Transverse colon (tissue), 4 donors: ENCODE measurements around the gene SLC25A13. TPM values are rescaled to one million over a fixed set of nuclear protein-coding genes. Genes with fewer than 3 reads are reported as not detected.

Experiments used
- DNase-seq: peaks from one replicate; pipeline ENCODE4 v3.0.0-alpha.2; 2019
- H3K27ac ChIP-seq, 4 donors: fragments of 200-600 bp; sonication (generic); 2 replicates each; pipeline ENCODE4 v1.5.1; 2016 to 2018; ENCODE audit warnings: inconsistent platforms in 4 of 4
- H3K27me3 ChIP-seq: fragments of 200-600 bp; sonication (generic); 2 replicates; pipeline ENCODE4 v1.5.1; 2017; ENCODE audit warnings: inconsistent platforms
- H3K36me3 ChIP-seq, 4 donors: fragments of 200-600 bp; sonication (generic); 2 replicates each; pipeline ENCODE4 v1.5.1; 2017 to 2019; ENCODE audit warnings: inconsistent platforms in 4 of 4
- H3K4me1 ChIP-seq, 4 donors: fragments of 200-600 bp; sonication (generic); 2 replicates each; pipeline ENCODE4 v1.5.1; 2017 to 2020; ENCODE audit warnings: inconsistent platforms in 4 of 4
- H3K4me3 ChIP-seq, 4 donors: fragments of 200-600 bp; sonication (generic); 1 replicate in 1 of 4; 2 replicates in 3 of 4; pipeline versions ENCODE4 v1.5.1 to v1.6.1; 2017 to 2019; ENCODE audit warnings: inconsistent platforms in 4 of 4
- H3K9me3 ChIP-seq, 2 donors: fragments of 200-600 bp; sonication (generic); 2 replicates each; pipeline ENCODE4 v1.5.1; 2017 to 2019; ENCODE audit warnings: inconsistent platforms in 2 of 2
- EP300 ChIP-seq: sonication (generic); formaldehyde crosslinking; IDR thresholded peaks from one replicate; pipeline ENCODE4 v1.6.1; 2017; ENCODE audit warnings: antibody characterized with exemption, low read depth
- POLR2A ChIP-seq: fragments of 450-650 bp; IDR thresholded peaks from one replicate; pipeline ENCODE4 v1.6.1; 2016; ENCODE audit warnings: antibody characterized with exemption, mild to moderate bottlenecking, moderate library complexity
- POLR2AphosphoS5 ChIP-seq, 3 donors: sonication (generic); formaldehyde crosslinking; IDR thresholded peaks; one replicate each; pipeline ENCODE4 v1.6.1; 2016; ENCODE audit warnings: antibody characterized with exemption in 3 of 3
- WGBS, 2 donors: methylation state at CpG; one replicate each; pipeline ENCODE4 v1.1.5; 2018; ENCODE audit warnings: low coverage in 1 of 2; 5-methylcytosine and 5-hydroxymethylcytosine counted together
- in situ Hi-C, 4 donors: fragments of 200-750 bp; cut with MboI; loops; one replicate each; pipeline versions ENCODE4 v1.15.0 to v1.15.1; 2017; ENCODE audit warnings: low sequenced_read_pairs in 3 of 4, low pct_ligation_motif_present in 1 of 4, low pct_unique_long_range_greater_than_20kb in 1 of 4
- intact Hi-C: fragments of 100-400 bp; cut with DNase I; formaldehyde crosslinking; loops from one replicate; pipeline ENCODE4 v1.15.1; 2023; ENCODE audit warnings: low total_unique reads
- total RNA-seq, 4 donors: library from RNA; depleted of rRNA; stranded (reverse); fragments of >200 nt; gene quantifications; one replicate each; pipeline ENCODE4 v1.1.0, GENCODE V29; 2016
- TF ChIP-seq, protein P1 (sequence below), 5 experiments: fragments of 200-600 bp in 3 of 5; fragments of 450-650 bp in 2 of 5; sonication (generic) in 3 of 5; IDR thresholded peaks; 1 replicate in 2 of 5; 2 replicates in 3 of 5; pipeline ENCODE4 v1.5.1; 2016 to 2017; ENCODE audit warnings: antibody characterized with exemption in 5 of 5, inconsistent platforms in 3 of 5, mild to moderate bottlenecking in 2 of 5, moderate library complexity in 1 of 5

The SLC25A13 gene
- total RNA-seq, 4 donors from 2014 or later: 7.8 to 68.9 (median 59.6) TPM

DNA sequence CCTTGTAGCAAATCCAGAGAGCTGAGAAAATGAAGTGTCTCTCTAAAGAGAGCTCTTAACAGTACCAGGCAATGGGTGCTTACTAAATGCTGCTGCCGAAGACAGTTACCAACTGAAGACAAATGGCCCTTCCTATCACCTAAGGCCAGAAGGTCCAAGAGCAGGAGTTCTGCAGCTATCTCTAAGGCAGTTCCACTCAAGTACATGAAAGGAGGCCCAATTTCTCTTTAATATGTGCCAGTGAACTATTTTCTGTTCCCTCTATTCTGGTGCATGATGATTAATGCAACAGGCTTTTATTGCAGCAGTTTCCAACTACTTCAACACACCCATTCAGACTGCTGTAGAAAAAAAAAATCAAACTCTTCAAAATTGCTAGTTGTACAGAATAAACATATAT is 122.5 kb downstream of the SLC25A13 start:
- H3K27ac ChIP-seq: no peak overlapping the region
- H3K4me1 ChIP-seq: peaks cover 0 to 3% (median 0%) of the 10 kb centered on the region in 4 donors
- no peak for DNase-seq
- in situ Hi-C loops (no loop called here), intact Hi-C loops (no loop called here)
- no peak overlapping the region for H3K4me3 ChIP-seq
- H3K9me3 ChIP-seq: no peaks in the 10 kb centered on the region
- H3K36me3 ChIP-seq: no peaks in the 10 kb centered on the region
- H3K27me3 ChIP-seq: no peaks in the 10 kb centered on the region
- WGBS, 2 donors: 100% methylated on average over 1 of the region's 1 CpG
- TF ChIP-seq POLR2A (no peak), POLR2AphosphoS5 (IDR thresholded peaks at IDR 0.05) (no peak), EP300 (no peak)
- TF ChIP-seq, protein P1, sequence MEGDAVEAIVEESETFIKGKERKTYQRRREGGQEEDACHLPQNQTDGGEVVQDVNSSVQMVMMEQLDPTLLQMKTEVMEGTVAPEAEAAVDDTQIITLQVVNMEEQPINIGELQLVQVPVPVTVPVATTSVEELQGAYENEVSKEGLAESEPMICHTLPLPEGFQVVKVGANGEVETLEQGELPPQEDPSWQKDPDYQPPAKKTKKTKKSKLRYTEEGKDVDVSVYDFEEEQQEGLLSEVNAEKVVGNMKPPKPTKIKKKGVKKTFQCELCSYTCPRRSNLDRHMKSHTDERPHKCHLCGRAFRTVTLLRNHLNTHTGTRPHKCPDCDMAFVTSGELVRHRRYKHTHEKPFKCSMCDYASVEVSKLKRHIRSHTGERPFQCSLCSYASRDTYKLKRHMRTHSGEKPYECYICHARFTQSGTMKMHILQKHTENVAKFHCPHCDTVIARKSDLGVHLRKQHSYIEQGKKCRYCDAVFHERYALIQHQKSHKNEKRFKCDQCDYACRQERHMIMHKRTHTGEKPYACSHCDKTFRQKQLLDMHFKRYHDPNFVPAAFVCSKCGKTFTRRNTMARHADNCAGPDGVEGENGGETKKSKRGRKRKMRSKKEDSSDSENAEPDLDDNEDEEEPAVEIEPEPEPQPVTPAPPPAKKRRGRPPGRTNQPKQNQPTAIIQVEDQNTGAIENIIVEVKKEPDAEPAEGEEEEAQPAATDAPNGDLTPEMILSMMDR (IDR thresholded peaks at IDR 0.05): no peak

DNA sequence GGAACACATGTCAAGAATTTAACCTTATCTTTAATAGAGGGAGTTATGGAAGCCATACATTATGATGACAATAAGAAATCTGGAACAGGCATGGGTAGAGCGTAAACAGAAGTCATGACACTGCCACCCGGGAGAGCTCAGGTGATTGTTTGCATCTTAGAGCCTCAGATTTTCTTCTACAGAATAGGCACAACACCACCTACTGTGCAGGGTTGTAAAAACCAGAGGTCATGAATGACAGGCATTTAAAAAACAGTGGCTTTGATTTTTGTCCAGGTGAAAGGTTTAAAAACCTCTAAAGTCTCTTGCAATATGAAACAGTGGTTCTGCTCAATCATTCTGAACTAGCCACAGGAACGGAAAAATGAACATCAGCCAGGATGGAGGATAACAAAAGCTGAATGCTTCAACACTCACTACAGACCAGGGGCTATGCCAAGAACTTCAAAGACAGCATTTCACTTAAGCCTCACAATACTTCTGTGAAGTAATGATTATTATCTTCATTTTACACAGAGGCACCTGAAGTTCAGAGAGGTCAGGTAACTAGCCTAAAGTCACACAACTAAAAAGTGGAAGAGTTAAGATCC is 123.8 kb downstream of the SLC25A13 start:
- Histone ChIP-seq H3K4me3 (no peak overlapping the region), H3K9me3 (no peaks in the 10 kb centered on the region), H3K36me3 (no peaks in the 10 kb centered on the region), H3K27me3 (no peaks in the 10 kb centered on the region), H3K27ac (no peak overlapping the region), H3K4me1 (peaks cover 0 to 3% (median 0%) of the 10 kb centered on the region in 4 donors)
- in situ Hi-C loops: no loop called here
- TF ChIP-seq, protein P1 (IDR thresholded peaks at IDR 0.05): no peak
- TF ChIP-seq POLR2A: no peak
- no peak for DNase-seq
- 72 to 80% methylated on average over 3 of the region's 3 CpGs for WGBS, 2 donors
- intact Hi-C loops: no loop called here

DNA sequence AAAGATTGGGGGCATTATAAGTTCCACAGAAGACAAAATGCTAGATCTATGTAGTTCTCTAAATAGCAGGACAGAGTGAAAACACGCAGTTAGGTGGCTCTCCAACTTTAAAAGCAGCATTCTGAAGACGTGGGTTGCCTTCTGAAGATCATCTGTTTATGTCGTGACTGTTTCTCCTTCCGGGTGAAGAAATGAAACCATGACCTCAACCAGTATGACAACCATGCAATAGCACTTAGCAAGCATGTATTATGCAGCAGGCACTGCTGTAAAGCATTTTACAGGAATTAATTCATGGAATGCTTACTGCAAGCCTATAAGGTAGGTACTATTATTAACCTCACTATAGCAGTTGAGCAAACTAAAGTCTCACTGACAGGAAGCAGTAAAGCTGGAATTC is 125.2 kb downstream of the SLC25A13 start:
- WGBS, 2 donors: 80 to 95% methylated on average over 1 to 4 of the region's 4 CpGs
- in situ Hi-C loops: no loop called here

DNA sequence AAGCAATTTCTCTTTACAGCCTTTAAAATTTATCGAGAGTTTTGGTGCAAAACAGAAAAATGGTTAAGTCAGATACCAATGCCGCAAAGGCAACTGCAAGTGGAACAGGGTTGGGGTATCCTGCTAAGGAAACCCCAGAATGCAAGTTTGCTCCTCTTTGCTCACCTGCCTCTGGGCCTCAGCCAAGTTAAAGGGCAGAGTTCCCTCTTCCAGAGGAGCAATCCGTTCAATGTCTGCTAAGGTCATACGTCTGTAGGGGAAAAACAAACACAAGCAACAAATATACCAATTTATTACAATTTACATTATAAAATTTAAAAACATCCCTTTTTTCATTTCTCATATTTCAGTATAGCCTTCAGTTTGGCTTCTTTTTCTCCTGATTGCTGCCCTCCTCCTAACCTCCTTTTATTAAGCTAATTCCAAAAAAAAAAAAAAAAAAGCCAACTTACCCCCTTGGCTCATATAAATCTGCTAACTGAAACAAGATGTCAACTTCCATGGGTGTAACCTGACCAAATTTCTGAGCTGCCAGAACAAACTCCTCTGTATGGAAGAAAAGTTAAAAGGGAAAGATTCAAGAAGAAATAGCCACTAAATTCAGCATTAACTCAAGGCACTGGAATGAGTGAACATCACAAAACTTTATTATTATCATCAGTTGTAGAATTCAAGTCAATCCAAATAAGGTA is 132.6 kb downstream of the SLC25A13 start:
- H3K4me3 ChIP-seq: no peak overlapping the region
- no peaks in the 10 kb centered on the region for H3K27me3 ChIP-seq
- no peak overlapping the region for H3K27ac ChIP-seq
- 50 to 52% methylated on average over 4 of the region's 4 CpGs for WGBS, 2 donors
- peaks cover 0 to 34% (median 7%) of the 10 kb centered on the region in 4 donors for H3K36me3 ChIP-seq
- DNase-seq: peak; percentile 14
- H3K9me3 ChIP-seq: no peaks in the 10 kb centered on the region
- intact Hi-C loops (no loop called here), in situ Hi-C loops (no loop called here)
- TF ChIP-seq EP300 (no peak), POLR2A (no peak), POLR2AphosphoS5 (IDR thresholded peaks at IDR 0.05) (no peak)
- TF ChIP-seq, protein P1 (IDR thresholded peaks at IDR 0.05): no peak
- peaks cover 0 to 19% (median 9%) of the 10 kb centered on the region in 4 donors for H3K4me1 ChIP-seq

More for the DNA sequence above, 125.2 kb downstream of the SLC25A13 start:
- TF ChIP-seq POLR2A: no peak
- TF ChIP-seq, protein P1 (IDR thresholded peaks at IDR 0.05): no peak
- no peak for TF ChIP-seq EP300
- TF ChIP-seq POLR2AphosphoS5 (IDR thresholded peaks at IDR 0.05): no peak
- Histone ChIP-seq H3K9me3 (no peaks in the 10 kb centered on the region), H3K4me1 (peaks cover 0 to 3% (median 0%) of the 10 kb centered on the region in 4 donors), H3K27me3 (no peaks in the 10 kb centered on the region), H3K36me3 (peaks cover 0 to 7% (median 2%) of the 10 kb centered on the region in 4 donors), H3K4me3 (no peak overlapping the region), H3K27ac (no peak overlapping the region)
- DNase-seq: no peak
- intact Hi-C loops: no loop called here
